ENCODE results near the gene SLC48A1.
"Not testable (repeated sequence)": the region's sequence is repeated elsewhere in the genome, so short reads cannot be mapped to it uniquely, and the experiment has no call there.

The SLC48A1 gene

DNA sequence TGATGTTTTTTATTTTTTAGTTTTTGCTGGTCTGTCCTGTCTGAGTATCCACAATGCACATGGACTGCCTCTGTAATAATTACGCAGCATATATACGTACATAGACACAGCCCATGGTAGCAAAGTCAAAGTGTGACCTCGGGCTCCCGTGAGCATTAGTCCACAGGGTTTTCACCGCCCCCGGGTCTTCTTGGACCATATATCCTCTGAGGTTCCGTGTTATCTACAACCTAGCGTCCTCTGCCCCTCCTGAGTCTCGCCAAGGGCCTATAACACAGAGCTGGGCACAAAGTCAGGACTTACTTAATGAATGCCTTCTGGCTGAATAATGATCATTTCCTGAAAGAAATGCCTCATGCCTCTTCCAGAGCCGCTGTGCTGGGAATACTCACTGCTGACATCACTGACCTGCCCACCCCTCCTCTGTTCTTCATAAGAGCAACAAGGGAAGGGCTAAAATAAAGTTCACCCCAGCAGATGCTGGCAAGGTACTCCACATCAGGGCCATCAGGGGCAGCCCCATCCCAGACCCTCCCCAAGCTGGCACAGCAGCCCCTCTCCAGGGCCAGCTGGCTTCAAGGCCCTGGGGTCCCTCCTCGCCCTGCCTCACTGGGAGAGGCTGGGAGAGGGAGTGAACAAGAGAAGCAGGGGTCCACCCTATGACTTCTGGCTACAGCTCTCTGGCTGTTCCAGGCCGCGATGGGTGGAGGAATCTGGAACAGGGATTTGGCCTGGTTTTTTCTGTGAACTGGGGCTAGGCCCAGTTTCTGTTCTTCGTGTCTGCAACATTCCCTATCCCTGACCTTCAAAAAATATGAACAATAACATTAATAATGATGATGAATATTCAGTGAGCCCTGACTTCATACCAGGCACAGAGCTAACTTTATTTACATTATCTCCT, 38.8 kb downstream of the SLC48A1 start:
- no peak for DNase-seq (ENCODE audit: low read depth)

- DNase-seq (ENCODE audit: low read depth), result peak; percentile 73
Measured at GRCh38 chr12:47812797-47813510, 39.9 kb downstream of the SLC48A1 start.

DNA sequence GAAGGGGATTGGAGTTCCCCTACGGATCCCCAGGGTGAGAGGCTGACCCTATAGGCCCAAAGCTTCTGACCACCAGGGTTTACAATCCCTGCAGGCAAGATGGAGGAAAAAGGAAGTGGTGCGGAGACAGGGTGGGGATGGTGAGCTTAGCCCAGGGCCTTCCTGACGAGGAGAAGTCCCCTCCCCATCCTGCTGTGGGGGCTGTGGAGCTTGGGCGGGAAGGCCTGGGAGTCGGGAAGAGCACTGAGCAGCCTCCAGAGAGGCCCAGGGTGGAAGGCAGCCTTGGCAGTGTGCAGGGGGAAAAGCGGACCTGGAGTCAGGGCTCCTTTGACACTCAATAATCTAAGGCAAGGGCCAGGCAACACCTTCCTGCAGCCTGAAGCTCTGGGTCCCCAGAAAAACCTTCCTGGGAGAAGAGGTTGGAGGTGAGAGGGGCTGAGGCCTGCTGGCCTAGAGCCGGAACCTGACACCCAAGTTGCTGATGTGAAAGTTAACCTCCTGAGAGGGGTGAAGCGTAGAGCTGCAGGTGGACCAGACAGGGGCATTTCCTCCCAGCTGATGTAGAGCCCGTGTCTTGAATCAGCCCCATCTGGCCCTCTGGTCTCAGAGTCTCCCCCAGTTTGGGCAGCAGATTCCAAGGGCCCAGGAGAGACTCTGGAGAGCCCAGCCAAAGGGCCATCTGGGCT, 40.6 kb downstream of the SLC48A1 start:
- no peak for DNase-seq (ENCODE audit: low read depth)

- no peak for DNase-seq (ENCODE audit: low read depth)
Measured at GRCh38 chr12:47814539-47815170, 41.6 kb downstream of the SLC48A1 start.

- not testable (repeated sequence) for DNase-seq (ENCODE audit: low read depth)
Measured at GRCh38 chr12:47815447-47815846, 42.4 kb downstream of the SLC48A1 start.

GRCh38 chr12:47816403-47817271, 43.6 kb downstream of the SLC48A1 start:
- no peak for DNase-seq (ENCODE audit: low read depth)

DNA sequence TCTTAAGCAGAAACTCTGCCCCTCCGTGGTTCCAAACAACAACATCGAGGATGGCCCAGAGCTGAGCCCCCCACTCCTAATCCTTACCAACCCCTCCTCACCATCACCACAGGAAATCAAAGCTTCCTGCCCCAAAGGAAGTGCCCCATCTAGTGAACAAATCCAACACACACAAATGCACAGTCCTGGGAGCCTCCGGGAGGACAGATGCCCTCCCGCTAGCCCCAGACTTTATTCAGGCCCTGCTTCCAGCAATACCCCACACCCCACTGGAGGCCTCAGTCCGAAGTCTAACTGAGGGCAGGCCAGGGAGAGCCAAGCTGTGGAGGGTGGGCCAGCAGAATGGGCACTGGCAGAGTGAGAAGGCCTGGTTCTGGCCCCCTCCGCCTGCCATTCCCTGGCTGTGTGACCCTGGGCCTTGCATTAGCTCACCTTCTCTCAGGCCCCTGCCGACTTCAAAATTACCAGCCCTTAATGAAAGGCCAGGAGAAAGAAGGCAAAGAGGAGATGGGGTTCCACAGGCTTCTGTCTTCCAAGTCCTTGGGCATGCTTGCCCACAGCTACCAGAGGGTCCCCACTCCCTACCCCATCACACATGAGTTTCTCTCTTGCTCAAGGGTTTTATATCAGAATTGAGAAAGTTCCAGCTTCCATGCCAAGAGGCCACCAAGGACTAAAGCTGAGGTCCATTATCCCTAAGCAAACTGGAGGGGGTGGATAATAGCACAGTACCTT, 44.4 kb downstream of the SLC48A1 start:
- no peak for DNase-seq (ENCODE audit: low read depth)

DNA sequence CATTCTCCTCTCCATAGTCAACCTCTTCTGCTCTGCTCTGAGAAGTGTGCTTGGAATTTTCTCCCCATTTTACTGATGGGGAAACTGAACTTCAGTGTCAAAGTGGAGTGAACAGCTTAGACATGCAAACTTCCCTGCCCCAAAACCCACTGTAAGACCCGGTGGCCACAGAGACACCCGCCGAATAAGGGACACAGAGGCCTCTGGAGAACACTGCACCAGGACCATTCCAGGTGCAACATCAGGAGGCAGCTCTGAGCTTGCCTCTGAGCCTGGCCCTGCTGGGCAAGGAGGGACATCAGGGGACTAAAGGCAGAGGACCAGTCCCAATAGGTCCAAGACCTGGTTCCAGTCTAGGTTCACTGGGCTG, 45.0 kb downstream of the SLC48A1 start:
- DNase-seq (ENCODE audit: low read depth), result no peak

- DNase-seq (ENCODE audit: low read depth), result no peak
Measured at GRCh38 chr12:47818467-47819137, 45.6 kb downstream of the SLC48A1 start.

GRCh38 chr12:47819138-47819895, 46.3 kb downstream of the SLC48A1 start:
- no peak for DNase-seq (ENCODE audit: low read depth)

GRCh38 chr12:47819896-47820630, 47.0 kb downstream of the SLC48A1 start, which contains the start of gene HDAC7:
HDAC7 (minus strand) TSS chr12:47819903; CDS start chr12:47819785, 118 bp downstream.
- DNase-seq (ENCODE audit: low read depth), result no peak

DNA sequence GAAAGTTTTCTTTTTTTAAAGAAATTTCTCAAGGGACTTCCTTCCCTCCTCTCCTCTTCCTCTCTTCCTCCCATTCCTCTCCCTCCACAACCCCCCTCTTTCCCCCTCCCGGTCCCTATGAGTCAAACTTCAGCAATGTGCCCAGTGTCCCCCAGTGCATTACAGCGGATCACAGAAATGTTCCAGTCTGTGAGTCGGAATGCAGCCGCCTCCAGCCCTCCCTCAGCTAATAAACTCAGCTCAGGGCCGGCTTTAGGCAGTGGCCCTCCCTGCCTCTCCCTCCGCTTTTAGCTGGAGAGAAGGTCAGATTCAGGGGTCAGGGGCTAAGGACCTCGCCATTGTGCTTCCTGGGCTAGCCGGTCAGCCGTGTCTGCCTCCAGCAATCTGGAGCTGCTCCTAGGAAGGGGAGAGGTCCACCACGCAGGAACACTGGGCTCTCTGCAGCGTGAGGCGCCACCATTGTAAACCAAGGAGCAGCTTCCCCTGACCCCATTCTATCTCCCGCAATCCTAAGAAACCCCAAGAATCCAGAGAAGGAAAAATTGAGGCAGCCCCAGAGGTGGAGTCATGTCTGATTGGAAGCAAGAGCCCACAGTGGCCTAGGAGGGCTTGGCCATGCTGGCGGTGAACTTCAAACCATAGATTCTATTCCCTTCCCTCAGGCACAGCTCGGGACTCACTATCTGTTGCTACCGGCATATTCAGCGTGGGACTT, 47.8 kb downstream of the SLC48A1 start:
- DNase-seq (ENCODE audit: low read depth), result no peak

- DNase-seq (ENCODE audit: low read depth), result no peak
Measured at GRCh38 chr12:47821346-47821706, 48.3 kb downstream of the SLC48A1 start.

DNA sequence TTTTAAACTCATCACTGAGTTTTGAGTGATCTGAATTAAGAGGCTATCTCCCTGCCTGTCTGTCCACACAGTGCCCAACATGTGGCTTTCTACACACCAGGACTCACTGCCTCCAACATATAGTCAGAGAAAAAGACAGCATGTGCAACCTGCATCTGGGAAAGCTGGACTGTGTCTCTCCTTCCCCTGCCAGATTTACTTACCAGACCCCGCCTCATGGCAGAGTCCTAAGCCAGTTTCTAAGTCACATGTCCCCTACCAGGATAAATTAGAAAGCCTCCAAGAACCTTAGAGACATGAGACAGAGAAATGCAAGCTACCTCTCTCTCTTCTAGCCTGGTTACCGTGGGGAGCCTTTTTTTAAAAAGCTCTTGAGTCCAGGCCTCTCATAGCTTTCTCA, 49.4 kb downstream of the SLC48A1 start:
- no peak for DNase-seq (ENCODE audit: low read depth)

GRCh38 chr12:47822863-47823262, 49.8 kb downstream of the SLC48A1 start:
- DNase-seq (ENCODE audit: low read depth), result no peak

DNA sequence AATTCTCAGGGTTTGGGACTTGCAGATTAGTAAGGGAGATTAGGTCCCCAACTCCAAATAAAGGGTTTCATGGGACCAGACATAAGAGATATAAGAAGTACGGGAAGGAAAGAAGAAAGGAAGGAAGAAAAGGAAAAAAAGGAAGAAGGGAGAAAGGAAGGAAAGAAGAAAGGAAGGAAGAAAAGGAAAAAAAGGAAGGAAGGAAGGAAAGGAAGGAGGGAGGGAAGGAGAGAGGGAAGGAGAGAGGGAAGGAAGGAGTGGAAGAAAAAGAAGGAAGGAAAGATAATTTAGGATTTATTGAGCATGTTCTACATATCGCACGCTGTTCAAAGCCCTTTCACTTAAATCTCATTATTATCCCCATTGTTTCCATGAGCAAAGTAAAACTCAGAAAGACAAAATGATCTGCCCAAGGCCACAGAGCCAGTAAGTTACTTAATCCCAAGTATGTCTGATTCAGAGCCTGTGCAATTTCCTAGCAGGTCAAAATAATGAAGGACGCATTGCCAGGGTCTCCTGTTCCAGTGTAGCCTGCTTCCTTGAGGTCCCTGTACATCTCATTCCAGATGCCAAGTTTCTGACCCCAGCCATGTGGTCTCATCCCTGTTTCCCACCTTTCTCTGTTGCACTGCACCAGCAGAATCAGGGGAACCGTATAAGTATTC, 50.5 kb downstream of the SLC48A1 start:
- no peak for DNase-seq (ENCODE audit: low read depth)

DNA sequence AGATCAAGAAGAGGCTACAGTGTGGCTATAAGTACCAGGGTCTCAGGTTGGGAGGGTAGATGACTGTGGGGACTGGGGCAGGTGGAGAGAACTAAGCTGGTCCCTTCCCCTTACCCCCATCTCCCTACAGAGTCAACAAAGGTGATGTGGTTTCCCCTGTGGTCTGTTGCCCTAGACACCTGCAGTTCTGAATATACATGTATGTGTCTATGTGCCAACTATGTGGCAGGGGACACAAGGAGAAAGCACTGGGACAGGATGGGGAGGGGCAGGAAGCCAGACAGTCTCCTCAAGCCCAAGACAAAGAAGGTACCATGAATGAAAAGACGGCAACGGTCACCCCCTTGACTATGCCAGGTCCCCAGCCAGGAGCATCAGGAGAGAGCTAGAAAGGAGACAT, 51.2 kb downstream of the SLC48A1 start:
- no peak for DNase-seq (ENCODE audit: low read depth)
